GM12878 (cell line): ENCODE data around the gene ZMYND10. TPM values are rescaled to one million over a fixed set of nuclear protein-coding genes. Genes with fewer than 3 reads are reported as not detected.

Experiments
- polyA plus RNA-seq, 11 experiments: library from polyadenylated mRNA; depleted of rRNA in 4 of 11; unstranded in 6 of 11; stranded (reverse) in 5 of 11; fragments of >200 nt; fragmentation: Nextera tagmentation in 4 of 11; fragmentation: Illumina TruSeq in 1 of 11; extraction: Ambion mirVana in 4 of 11; extraction: Trizol in 1 of 11; gene quantifications; 1 replicate in 1 of 11; 2 replicates in 10 of 11; pipeline versions ENCODE4 v1.2.1 to v1.2.3, GENCODE V29; 2011 to 2016; ENCODE audit warnings: inconsistent platforms in 2 of 11, missing spikeins in 2 of 11, low read depth in 1 of 11
- total RNA-seq, 4 experiments: library from RNA; depleted of rRNA in 3 of 4; stranded (reverse); fragments of >200 nt in 3 of 4; fragmentation: Illumina TruSeq in 1 of 4; extraction: Trizol in 1 of 4; gene quantifications; 2 replicates each; pipeline versions ENCODE4 v1.2.1 to v1.2.3, GENCODE V29; 2013 to 2021

The ZMYND10 gene
- total and polyA plus RNA-seq, 10 of the 15 experiments (the other 5 are each of a cell fraction or from before 2014, with no cell fraction given): 0.11 to 1.0 (median 0.37) TPM

Other genes starting within 250 kb of the ZMYND10 start
Only the 7 nearest of the 19 such genes appear.
- gene HYAL1, start 42.2 kb downstream of the ZMYND10 start, total RNA-seq (2014; rRNA removed): 0.06 and 0.33 TPM in 2 replicates
- 0.09 and 0.36 TPM in 2 replicates for gene HYAL1, start 42.2 kb downstream of the ZMYND10 start, total RNA-seq (2014; rRNA removed; fragmentation: Illumina TruSeq; extraction: Trizol)
- 0.40 and 0.49 TPM in 2 replicates for gene HYAL1, start 42.2 kb downstream of the ZMYND10 start, total RNA-seq (2021)
- 0.04 and 0.07 TPM in 2 replicates for gene HYAL1, start 42.2 kb downstream of the ZMYND10 start, polyA plus RNA-seq (2011; rRNA removed)
- 0.07 TPM in 1 of 2 replicates, not detected in the other for gene HYAL1, start 42.2 kb downstream of the ZMYND10 start, polyA plus RNA-seq (2014; fragmentation: Illumina TruSeq; extraction: Trizol)
- not detected for gene HYAL1, start 42.2 kb downstream of the ZMYND10 start, polyA plus RNA-seq (2014; fragmentation: Nextera tagmentation; extraction: Ambion mirVana)
- 0.13 and 0.20 TPM in 2 replicates for gene HYAL1, start 42.2 kb downstream of the ZMYND10 start, polyA plus RNA-seq (2014; rRNA removed)
- under 1 TPM; 0.23 to 0.55 TPM for gene HYAL1, start 42.2 kb downstream of the ZMYND10 start, polyA plus RNA-seq (2016; fragmentation: Nextera tagmentation; extraction: Ambion mirVana)
- 17.7 and 21.8 TPM in 2 replicates for gene HYAL2, start 23.0 kb downstream of the ZMYND10 start, total RNA-seq (2014; rRNA removed)
- 7.6 and 7.7 TPM in 2 replicates for gene HYAL2, start 23.0 kb downstream of the ZMYND10 start, total RNA-seq (2014; rRNA removed; fragmentation: Illumina TruSeq; extraction: Trizol)
- 12.4 and 14.8 TPM in 2 replicates for gene HYAL2, start 23.0 kb downstream of the ZMYND10 start, total RNA-seq (2021)
- gene HYAL2, start 23.0 kb downstream of the ZMYND10 start, polyA plus RNA-seq (2011; rRNA removed): 6.0 and 11.0 TPM in 2 replicates
- 0.87 and 6.4 TPM in 2 replicates for gene HYAL2, start 23.0 kb downstream of the ZMYND10 start, polyA plus RNA-seq (2014; fragmentation: Illumina TruSeq; extraction: Trizol)
- under 1 TPM; 0.06 to 0.31 TPM for gene HYAL2, start 23.0 kb downstream of the ZMYND10 start, polyA plus RNA-seq (2014; fragmentation: Nextera tagmentation; extraction: Ambion mirVana)
- 14.4 and 21.2 TPM in 2 replicates for gene HYAL2, start 23.0 kb downstream of the ZMYND10 start, polyA plus RNA-seq (2014; rRNA removed)
- gene HYAL2, start 23.0 kb downstream of the ZMYND10 start, polyA plus RNA-seq (2016; fragmentation: Nextera tagmentation; extraction: Ambion mirVana): 10 to 100 TPM; 17.1 to 17.4 TPM
- 31.1 and 34.7 TPM in 2 replicates for gene TUSC2, start 17.5 kb downstream of the ZMYND10 start, total RNA-seq (2014; rRNA removed)
- 17.7 and 18.0 TPM in 2 replicates for gene TUSC2, start 17.5 kb downstream of the ZMYND10 start, total RNA-seq (2014; rRNA removed; fragmentation: Illumina TruSeq; extraction: Trizol)
- gene TUSC2, start 17.5 kb downstream of the ZMYND10 start, total RNA-seq (2021): 33.8 and 34.5 TPM in 2 replicates
- 24.3 and 37.8 TPM in 2 replicates for gene TUSC2, start 17.5 kb downstream of the ZMYND10 start, polyA plus RNA-seq (2011; rRNA removed)
- gene TUSC2, start 17.5 kb downstream of the ZMYND10 start, polyA plus RNA-seq (2014; fragmentation: Illumina TruSeq; extraction: Trizol): 24.3 and 27.0 TPM in 2 replicates
- 10 to 100 TPM in 1 of 2 experiments, 1 to 10 TPM in 1; 4.0 to 10.2 TPM for gene TUSC2, start 17.5 kb downstream of the ZMYND10 start, polyA plus RNA-seq (2014; fragmentation: Nextera tagmentation; extraction: Ambion mirVana)
- gene TUSC2, start 17.5 kb downstream of the ZMYND10 start, polyA plus RNA-seq (2014; rRNA removed): 69.4 and 79.5 TPM in 2 replicates
- gene TUSC2, start 17.5 kb downstream of the ZMYND10 start, polyA plus RNA-seq (2016; fragmentation: Nextera tagmentation; extraction: Ambion mirVana): 10 to 100 TPM; 71.1 to 73.8 TPM
- gene RASSF1, start 4.9 kb downstream of the ZMYND10 start, total RNA-seq (2014; rRNA removed): 39.3 and 40.1 TPM in 2 replicates
- gene RASSF1, start 4.9 kb downstream of the ZMYND10 start, total RNA-seq (2014; rRNA removed; fragmentation: Illumina TruSeq; extraction: Trizol): 15.7 and 16.1 TPM in 2 replicates
- 30.9 and 35.2 TPM in 2 replicates for gene RASSF1, start 4.9 kb downstream of the ZMYND10 start, total RNA-seq (2021)
- 36.4 and 59.6 TPM in 2 replicates for gene RASSF1, start 4.9 kb downstream of the ZMYND10 start, polyA plus RNA-seq (2011; rRNA removed)
- gene RASSF1, start 4.9 kb downstream of the ZMYND10 start, polyA plus RNA-seq (2014; fragmentation: Illumina TruSeq; extraction: Trizol): 9.6 and 18.5 TPM in 2 replicates
- gene RASSF1, start 4.9 kb downstream of the ZMYND10 start, polyA plus RNA-seq (2014; fragmentation: Nextera tagmentation; extraction: Ambion mirVana): 10 to 100 TPM in 1 of 2 experiments, 1 to 10 TPM in 1; 4.4 to 10.3 TPM
- 54.1 and 61.3 TPM in 2 replicates for gene RASSF1, start 4.9 kb downstream of the ZMYND10 start, polyA plus RNA-seq (2014; rRNA removed)
- 10 to 100 TPM; 48.7 to 49.1 TPM for gene RASSF1, start 4.9 kb downstream of the ZMYND10 start, polyA plus RNA-seq (2016; fragmentation: Nextera tagmentation; extraction: Ambion mirVana)
- 34.6 and 35.4 TPM in 2 replicates for gene NPRL2, start 5.0 kb upstream of the ZMYND10 start, total RNA-seq (2014; rRNA removed)
- gene NPRL2, start 5.0 kb upstream of the ZMYND10 start, total RNA-seq (2014; rRNA removed; fragmentation: Illumina TruSeq; extraction: Trizol): 15.0 and 17.8 TPM in 2 replicates
- gene NPRL2, start 5.0 kb upstream of the ZMYND10 start, total RNA-seq (2021): 19.4 and 22.9 TPM in 2 replicates
- 39.4 and 54.2 TPM in 2 replicates for gene NPRL2, start 5.0 kb upstream of the ZMYND10 start, polyA plus RNA-seq (2011; rRNA removed)
- 12.9 and 22.5 TPM in 2 replicates for gene NPRL2, start 5.0 kb upstream of the ZMYND10 start, polyA plus RNA-seq (2014; fragmentation: Illumina TruSeq; extraction: Trizol)
- gene NPRL2, start 5.0 kb upstream of the ZMYND10 start, polyA plus RNA-seq (2014; fragmentation: Nextera tagmentation; extraction: Ambion mirVana): 10 to 100 TPM; 33.6 to 36.2 TPM
- 34.0 and 38.8 TPM in 2 replicates for gene NPRL2, start 5.0 kb upstream of the ZMYND10 start, polyA plus RNA-seq (2014; rRNA removed)
- gene NPRL2, start 5.0 kb upstream of the ZMYND10 start, polyA plus RNA-seq (2016; fragmentation: Nextera tagmentation; extraction: Ambion mirVana): 10 to 100 TPM; 31.0 to 32.1 TPM
- 33.4 and 34.6 TPM in 2 replicates for gene CYB561D2, start 5.1 kb upstream of the ZMYND10 start, total RNA-seq (2014; rRNA removed)
- gene CYB561D2, start 5.1 kb upstream of the ZMYND10 start, total RNA-seq (2014; rRNA removed; fragmentation: Illumina TruSeq; extraction: Trizol): 11.9 and 13.6 TPM in 2 replicates
- 19.2 and 20.8 TPM in 2 replicates for gene CYB561D2, start 5.1 kb upstream of the ZMYND10 start, total RNA-seq (2021)
- gene CYB561D2, start 5.1 kb upstream of the ZMYND10 start, polyA plus RNA-seq (2011; rRNA removed): 8.6 and 16.8 TPM in 2 replicates
- gene CYB561D2, start 5.1 kb upstream of the ZMYND10 start, polyA plus RNA-seq (2014; fragmentation: Illumina TruSeq; extraction: Trizol): 5.9 and 9.2 TPM in 2 replicates
- gene CYB561D2, start 5.1 kb upstream of the ZMYND10 start, polyA plus RNA-seq (2014; fragmentation: Nextera tagmentation; extraction: Ambion mirVana): 10 to 100 TPM in 1 of 2 experiments, 1 to 10 TPM in 1; 7.6 to 11.9 TPM
- gene CYB561D2, start 5.1 kb upstream of the ZMYND10 start, polyA plus RNA-seq (2014; rRNA removed): 24.1 and 29.1 TPM in 2 replicates
- 10 to 100 TPM; 35.5 to 39.2 TPM for gene CYB561D2, start 5.1 kb upstream of the ZMYND10 start, polyA plus RNA-seq (2016; fragmentation: Nextera tagmentation; extraction: Ambion mirVana)
- gene TMEM115, start 13.8 kb upstream of the ZMYND10 start, total RNA-seq (2014; rRNA removed): 18.1 and 18.7 TPM in 2 replicates
- 7.1 and 8.0 TPM in 2 replicates for gene TMEM115, start 13.8 kb upstream of the ZMYND10 start, total RNA-seq (2014; rRNA removed; fragmentation: Illumina TruSeq; extraction: Trizol)
- 15.9 and 18.4 TPM in 2 replicates for gene TMEM115, start 13.8 kb upstream of the ZMYND10 start, total RNA-seq (2021)
- gene TMEM115, start 13.8 kb upstream of the ZMYND10 start, polyA plus RNA-seq (2011; rRNA removed): 4.2 and 8.8 TPM in 2 replicates
- gene TMEM115, start 13.8 kb upstream of the ZMYND10 start, polyA plus RNA-seq (2014; fragmentation: Illumina TruSeq; extraction: Trizol): 3.6 and 10.1 TPM in 2 replicates
- gene TMEM115, start 13.8 kb upstream of the ZMYND10 start, polyA plus RNA-seq (2014; fragmentation: Nextera tagmentation; extraction: Ambion mirVana): 1 to 10 TPM; 1.9 to 2.5 TPM
- 16.9 and 18.8 TPM in 2 replicates for gene TMEM115, start 13.8 kb upstream of the ZMYND10 start, polyA plus RNA-seq (2014; rRNA removed)
- gene TMEM115, start 13.8 kb upstream of the ZMYND10 start, polyA plus RNA-seq (2016; fragmentation: Nextera tagmentation; extraction: Ambion mirVana): 10 to 100 TPM; 16.4 to 17.6 TPM